Stimulated activated CD8-positive, alpha-beta memory T cell treated with anti-CD3 and anti-CD28 coated beads, Interleukin-2, amount 100 ng/mL, for 48 hours (primary cell): Measurements from ENCODE around the gene RHOJ.
"Not testable (repeated sequence)": the region's sequence is repeated elsewhere in the genome, so short reads cannot be mapped to it uniquely, and the experiment has no call there.

ENCODE experiments used
- DNase-seq, 2 donors: peaks; one replicate each; pipeline ENCODE4 v3.0.0-alpha.2; 2020; ENCODE audit warnings: low read depth in 2 of 2

The RHOJ gene

GRCh38 chr14:63299351-63300110, 95.3 kb downstream of the RHOJ start:
- no peak for DNase-seq

GRCh38 chr14:63300854-63301253, 96.6 kb downstream of the RHOJ start:
- DNase-seq: no peak

GRCh38 chr14:63301891-63302534, 97.8 kb downstream of the RHOJ start:
- no peak for DNase-seq

- not testable (repeated sequence) for DNase-seq
Observed at GRCh38 chr14:63304429-63304828, 100.2 kb downstream of the RHOJ start.

GRCh38 chr14:63308723-63309317, 104.6 kb downstream of the RHOJ start:
- DNase-seq: peak in 1 of 2 donors; percentile 5

- no peak for DNase-seq
Observed at GRCh38 chr14:63318835-63319234, 114.6 kb downstream of the RHOJ start, which contains the start of gene GPHB5. TSS of gene GPHB5 (minus strand) at chr14:63318935. CDS start at chr14:63317849, 1,086 bp downstream.

GRCh38 chr14:63322472-63322871, 118.2 kb downstream of the RHOJ start:
- DNase-seq: no peak

- DNase-seq: no peak
Observed at GRCh38 chr14:63322897-63323573, 118.8 kb downstream of the RHOJ start.

GRCh38 chr14:63326840-63327239, 122.6 kb downstream of the RHOJ start:
- no peak for DNase-seq

GRCh38 chr14:63328787-63329737, 124.8 kb downstream of the RHOJ start:
- no peak for DNase-seq

- no peak for DNase-seq
Observed at GRCh38 chr14:63342371-63342770, 138.1 kb downstream of the RHOJ start.
